Endothelial cell of umbilical vein (primary cell): ENCODE measurements around the gene ATP8B3. TPM values are rescaled to one million over a fixed set of nuclear protein-coding genes. Genes with fewer than 3 reads are reported as not detected.

Experiments used
- BruUV-seq: library from RNA; stranded (reverse); fragments of 400-500 nt; replicated peaks from 2 replicates; lab custom pipeline; 2021; lab: Mats Ljungman, UMichigan
- CTCF ChIA-PET: fragments of 300-600, 350-600 bp; sonication (Branson Sonifier 250); formaldehyde crosslinking; loops from one replicate; lab custom pipeline; 2021; ENCODE audit warnings: antibody characterized with exemption, inconsistent platforms; lab: Charles Lee
- POLR2A ChIA-PET: fragments of 300-600, 350-600 bp; sonication (Branson Sonifier 250); formaldehyde crosslinking; loops from one replicate; lab custom pipeline; 2021; ENCODE audit warnings: antibody characterized with exemption, inconsistent platforms; lab: Charles Lee
- DNase-seq: peaks from one replicate; pipeline ENCODE4 v3.0.0-alpha.2; 2011; ENCODE audit warnings: low read depth, low spot score
- FAIRE-seq: peaks from 2 replicates; lab custom pipeline; 2011; peaks lifted over from hg19 to GRCh38; lab: Jason Lieb, UNC
- H2AFZ ChIP-seq: 2 replicates; pipeline ENCODE4 v1.6.0; 2012; ENCODE audit warnings: low read depth, low read length, control low read depth, inconsistent platforms
- H3K27ac ChIP-seq: 2 replicates; pipeline ENCODE4 v1.5.1; 2011; ENCODE audit warnings: low read depth, mild to moderate bottlenecking, control low read depth, low read length, moderate library complexity; ENCODE audit not compliant: insufficient read depth
- H3K27me3 ChIP-seq, 2 experiments: 2 replicates each; pipeline versions ENCODE4 v1.6.0 to v1.6.1; 2011; ENCODE audit warnings: low read length in 2 of 2, mixed read lengths in 1 of 2; ENCODE audit not compliant: control insufficient read depth in 2 of 2, insufficient read depth in 2 of 2
- H3K36me3 ChIP-seq, 2 experiments: 2 replicates in 1 of 2; 3 replicates in 1 of 2; pipeline ENCODE4 v1.5.1; 2011; ENCODE audit warnings: low read length in 2 of 2, mild to moderate bottlenecking in 1 of 2, moderate library complexity in 1 of 2; ENCODE audit not compliant: control insufficient read depth in 2 of 2, insufficient read depth in 2 of 2; ENCODE audit errors: extremely low read depth in 1 of 2
- H3K4me1 ChIP-seq: 3 replicates; pipeline ENCODE4 v1.5.1; 2011; ENCODE audit warnings: mild to moderate bottlenecking, low read length; ENCODE audit not compliant: control insufficient read depth, insufficient read depth; ENCODE audit errors: extremely low read depth
- H3K4me2 ChIP-seq: 2 replicates; pipeline ENCODE4 v1.6.1; 2011; ENCODE audit warnings: low read length, control low read depth, mixed read lengths; ENCODE audit not compliant: insufficient read depth
- H3K4me3 ChIP-seq, 3 experiments: fragments of 200-600 bp in 1 of 3; sonication (generic), shearing (Covaris generic) in 1 of 3; replicated peaks in 1 of 3; 2 replicates each; pipeline ENCODE4 v1.5.1; 2011 to 2016; ENCODE audit warnings: control low read depth in 3 of 3, low read length in 3 of 3, mild to moderate bottlenecking in 2 of 3, inconsistent platforms in 1 of 3, low read depth in 1 of 3, moderate library complexity in 1 of 3; ENCODE audit not compliant: insufficient read depth in 1 of 3
- H3K79me2 ChIP-seq: 2 replicates; pipeline ENCODE4 v1.6.0; 2012; ENCODE audit warnings: low read length, inconsistent platforms; ENCODE audit not compliant: control insufficient read depth, insufficient read depth
- H3K9ac ChIP-seq: replicated peaks from 2 replicates; pipeline ENCODE3; 2011; ENCODE audit warnings: low read length, control low read depth; ENCODE audit not compliant: insufficient read depth; ENCODE audit errors: extremely low read depth
- H3K9me1 ChIP-seq: replicated peaks from 3 replicates; pipeline ENCODE4 v1.6.0; 2011; ENCODE audit warnings: mild to moderate bottlenecking, low read length; ENCODE audit not compliant: control insufficient read depth, insufficient read depth; ENCODE audit errors: extremely low read depth
- H3K9me3 ChIP-seq: replicated peaks from 2 replicates; pipeline ENCODE4 v1.5.1; 2012; ENCODE audit warnings: low read length, inconsistent platforms; ENCODE audit not compliant: control insufficient read depth, insufficient read depth
- H4K20me1 ChIP-seq: replicated peaks from 2 replicates; pipeline ENCODE3; 2011; ENCODE audit warnings: mild to moderate bottlenecking, low read length; ENCODE audit not compliant: control insufficient read depth, insufficient read depth; ENCODE audit errors: extremely low read depth
- EZH2 ChIP-seq: IDR thresholded peaks from 2 replicates; pipeline ENCODE4 v1.6.1; 2012; ENCODE audit warnings: borderline replicate concordance, low read depth, mild to moderate bottlenecking, moderate library complexity, low read length, inconsistent platforms; ENCODE audit not compliant: severe bottlenecking
- FOS ChIP-seq: IDR thresholded peaks from 2 replicates; pipeline ENCODE4 v1.6.1; 2011; ENCODE audit warnings: mild to moderate bottlenecking, low read length, moderate library complexity, borderline replicate concordance; ENCODE audit not compliant: insufficient read depth
- JUN ChIP-seq: IDR thresholded peaks from 2 replicates; pipeline ENCODE4 v1.6.1; 2011; ENCODE audit warnings: borderline replicate concordance, low read depth; ENCODE audit not compliant: insufficient read length, insufficient read depth
- POLR2AphosphoS5 ChIP-seq: IDR thresholded peaks from 2 replicates; pipeline ENCODE4 v1.6.1; 2012; ENCODE audit warnings: low read depth, mild to moderate bottlenecking, control low read depth, low read length, moderate library complexity; ENCODE audit not compliant: insufficient read depth
- dilution Hi-C: fragments of 300-500 bp; cut with MboI; formaldehyde crosslinking; loops from one replicate; pipeline ENCODE4 v1.15.0; 2019; ENCODE audit warnings: low sequenced_read_pairs; ENCODE audit not compliant: extremely low pct_ligation_motif_present
- intact Hi-C: fragments of 100-400 bp; cut with micrococcal nuclease; formaldehyde crosslinking; loops from one replicate; pipeline ENCODE4 v1.10.0; 2022
- polyA plus RNA-seq, 4 experiments: library from polyadenylated mRNA; depleted of rRNA in 3 of 4; stranded (reverse) in 3 of 4; unstranded in 1 of 4; fragments of >200 nt; gene quantifications; 2 replicates each; pipeline versions ENCODE4 v1.2.1 to v1.2.3, GENCODE V29; 2011 to 2012; ENCODE audit warnings: missing spikeins in 1 of 4
- total RNA-seq: library from RNA; stranded (reverse); gene quantifications from 2 replicates; pipeline ENCODE4 v1.2.3, GENCODE V29; 2021
- TF ChIP-seq, protein P1 (sequence below), 2 donors: IDR thresholded peaks; 1 replicate in 1 of 2; 2 replicates in 1 of 2; pipeline ENCODE4 v1.5.1; 2011; ENCODE audit warnings: low read length in 2 of 2, mild to moderate bottlenecking in 2 of 2, moderate library complexity in 2 of 2, control low read depth in 1 of 2, inconsistent platforms in 1 of 2, low read depth in 1 of 2; ENCODE audit not compliant: insufficient read depth in 1 of 2; ENCODE audit errors: extremely low read depth in 1 of 2

ATP8B3 gene
- total and polyA plus RNA-seq, 2 donors (not counting 3 experiments of a cell fraction or from before 2014, with no cell fraction given) = 1.1 to 7.3 TPM

DNA sequence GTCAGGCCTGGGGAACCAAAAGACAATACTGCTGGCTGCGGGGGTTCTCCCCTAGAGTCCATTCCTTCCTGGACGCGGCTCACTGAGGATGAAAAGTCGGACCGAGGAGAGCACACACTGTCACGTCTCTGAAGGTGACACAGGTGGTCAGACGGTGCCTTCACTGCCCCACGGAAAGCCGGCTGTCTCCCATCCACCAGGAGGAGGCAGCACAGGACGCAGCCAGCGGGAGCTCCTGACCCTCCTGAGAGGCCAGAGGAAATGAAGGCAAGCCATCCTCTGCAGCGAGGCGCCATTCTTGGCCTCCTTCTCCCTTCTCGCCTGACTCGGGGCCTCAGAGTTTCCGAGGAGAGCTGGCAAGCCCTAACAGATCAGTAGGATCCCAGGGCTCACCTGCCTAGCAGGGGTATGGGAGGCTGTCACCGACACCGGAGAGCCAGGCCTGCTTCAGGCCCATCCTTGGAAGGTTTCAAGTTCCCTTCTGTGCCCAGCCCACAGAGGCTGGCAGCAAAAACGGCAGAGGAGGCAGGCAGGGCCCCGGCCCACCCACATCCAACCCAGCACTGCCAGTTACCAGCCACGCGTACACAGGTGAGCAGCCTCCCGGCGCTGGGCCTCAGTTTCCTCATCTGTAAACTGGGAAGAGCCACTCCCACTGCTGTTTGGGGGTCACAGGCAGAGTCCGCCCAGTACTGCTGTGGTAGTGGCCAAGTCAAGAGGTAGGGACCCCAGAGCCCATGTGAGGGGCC is 31.7 kb upstream of the ATP8B3 start:
- no peak overlapping the region for H2AFZ ChIP-seq
- no peak for FAIRE-seq

DNA sequence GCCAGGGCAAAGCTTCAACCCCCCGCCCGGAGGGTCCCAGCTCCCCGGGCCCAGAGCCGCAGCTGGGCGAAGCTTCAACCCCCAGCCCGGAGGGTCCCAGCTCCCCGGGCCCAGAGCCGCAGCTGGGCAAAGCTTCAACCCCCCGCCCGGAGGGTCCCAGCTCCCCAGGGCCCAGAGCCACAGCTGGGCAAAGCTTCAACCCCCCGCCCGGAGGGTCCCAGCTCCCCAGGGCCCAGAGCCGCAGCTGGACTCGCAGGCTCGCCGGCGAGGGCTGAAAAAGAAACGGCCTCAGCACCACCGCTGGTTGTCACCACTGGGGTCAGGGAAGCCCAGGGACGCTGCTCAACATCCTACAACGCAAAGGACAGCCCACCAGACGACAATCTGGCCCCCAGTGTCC is 31.0 kb upstream of the ATP8B3 start:
- Histone ChIP-seq H3K27ac (no peak overlapping the region), H3K4me2 (no peak overlapping the region), H3K4me3 (no peak overlapping the region), H3K9me1 (no peaks in the 10 kb centered on the region), H3K9ac (no peak overlapping the region), H3K27me3 (no peaks in the 10 kb centered on the region), H4K20me1 (no peaks in the 10 kb centered on the region), H3K79me2 (peaks cover 92% of the 10 kb centered on the region), H3K4me1 (peaks cover 25% of the 10 kb centered on the region), H3K36me3 (peaks cover 0 to 5% of the 10 kb centered on the region in 2 experiments), H2AFZ (no peak overlapping the region), H3K9me3 (no peaks in the 10 kb centered on the region)
- BruUV-seq = no TSS peak
- dilution Hi-C loops (no loop called here), intact Hi-C loops (no loop called here)
- DNase-seq = no peak
- POLR2A ChIA-PET = no interaction called here
- FAIRE-seq = no peak
- CTCF ChIA-PET = interaction anchor here (0.6 to 7.6 kb wide), 2 partner anchors 15 to 712 kb away, joined by 3 to 83 read pairs; no protein-coding TSS in a partner anchor
- TF ChIP-seq POLR2AphosphoS5 = no peak
- TF ChIP-seq FOS = no peak
- TF ChIP-seq JUN = no peak

More for the DNA sequence above, 31.7 kb upstream of the ATP8B3 start:
- Histone ChIP-seq H4K20me1 (no peaks in the 10 kb centered on the region), H3K9me3 (no peaks in the 10 kb centered on the region), H3K4me3 (no peak overlapping the region), H3K27ac (no peak overlapping the region), H3K27me3 (no peaks in the 10 kb centered on the region), H3K9me1 (no peaks in the 10 kb centered on the region), H3K9ac (no peak overlapping the region), H3K4me2 (no peak overlapping the region), H3K36me3 (peaks cover 0 to 5% of the 10 kb centered on the region in 2 experiments), H3K79me2 (peaks cover 88% of the 10 kb centered on the region), H3K4me1 (peaks cover 25% of the 10 kb centered on the region)
- intact Hi-C loops = no loop called here
- TF ChIP-seq, protein P1, sequence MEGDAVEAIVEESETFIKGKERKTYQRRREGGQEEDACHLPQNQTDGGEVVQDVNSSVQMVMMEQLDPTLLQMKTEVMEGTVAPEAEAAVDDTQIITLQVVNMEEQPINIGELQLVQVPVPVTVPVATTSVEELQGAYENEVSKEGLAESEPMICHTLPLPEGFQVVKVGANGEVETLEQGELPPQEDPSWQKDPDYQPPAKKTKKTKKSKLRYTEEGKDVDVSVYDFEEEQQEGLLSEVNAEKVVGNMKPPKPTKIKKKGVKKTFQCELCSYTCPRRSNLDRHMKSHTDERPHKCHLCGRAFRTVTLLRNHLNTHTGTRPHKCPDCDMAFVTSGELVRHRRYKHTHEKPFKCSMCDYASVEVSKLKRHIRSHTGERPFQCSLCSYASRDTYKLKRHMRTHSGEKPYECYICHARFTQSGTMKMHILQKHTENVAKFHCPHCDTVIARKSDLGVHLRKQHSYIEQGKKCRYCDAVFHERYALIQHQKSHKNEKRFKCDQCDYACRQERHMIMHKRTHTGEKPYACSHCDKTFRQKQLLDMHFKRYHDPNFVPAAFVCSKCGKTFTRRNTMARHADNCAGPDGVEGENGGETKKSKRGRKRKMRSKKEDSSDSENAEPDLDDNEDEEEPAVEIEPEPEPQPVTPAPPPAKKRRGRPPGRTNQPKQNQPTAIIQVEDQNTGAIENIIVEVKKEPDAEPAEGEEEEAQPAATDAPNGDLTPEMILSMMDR (IDR thresholded peaks at IDR 0.05; ENCODE audit: extremely low read depth in 1 of 2, insufficient read depth in 1 of 2, low read depth in 1 of 2, low read length in 2 of 2) = peak; percentile 20 to 36
- TF ChIP-seq EZH2 = no peak
- ChIA-PET POLR2A (no interaction called here), CTCF (interaction anchor here (7.6 kb wide), 1 partner anchor 16 kb away, joined by 83 read pairs; no protein-coding TSS in a partner anchor)
- no TSS peak for BruUV-seq
- no peak for DNase-seq
- dilution Hi-C loops = no loop called here
